EH (cell line): ENCODE results near the gene P4HB.
A peak's percentile ranks its signal among the peaks of the same experiment; 100 is the strongest.

Source experiments
- DNase-seq: peaks from one replicate; pipeline ENCODE4 v3.0.0-alpha.2; 2015; ENCODE audit warnings: low read depth

Gene P4HB

GRCh38 chr17:81898029-81898866 is 37.9 kb upstream of the P4HB start:
- DNase-seq, result peak; percentile 94

GRCh38 chr17:81895400-81895799 is 35.1 kb upstream of the P4HB start:
- DNase-seq, result no peak

DNA sequence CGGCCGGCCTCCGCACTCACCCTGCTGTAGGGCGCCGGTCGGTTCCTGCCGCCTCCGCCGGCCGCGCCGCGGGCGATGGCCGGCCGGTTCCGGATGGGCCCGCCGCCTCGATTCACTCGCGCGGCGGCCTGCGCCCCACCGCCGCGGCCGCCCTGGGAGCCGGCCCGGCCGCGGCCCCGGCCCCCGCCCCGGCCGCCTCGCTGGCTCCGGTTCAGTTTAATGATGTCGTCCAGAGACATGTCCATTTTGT is 30.9 kb upstream of the P4HB start:
- DNase-seq, result no peak

- peak; percentile 25 for DNase-seq
Observed at GRCh38 chr17:81890447-81891302, 30.3 kb upstream of the P4HB start.

- DNase-seq, result no peak
Observed at GRCh38 chr17:81889602-81890001, 29.3 kb upstream of the P4HB start.

- DNase-seq, result no peak
Observed at GRCh38 chr17:81888988-81889595, 28.8 kb upstream of the P4HB start.

- DNase-seq, result no peak
Observed at GRCh38 chr17:81888105-81888987, 28.0 kb upstream of the P4HB start.

DNA sequence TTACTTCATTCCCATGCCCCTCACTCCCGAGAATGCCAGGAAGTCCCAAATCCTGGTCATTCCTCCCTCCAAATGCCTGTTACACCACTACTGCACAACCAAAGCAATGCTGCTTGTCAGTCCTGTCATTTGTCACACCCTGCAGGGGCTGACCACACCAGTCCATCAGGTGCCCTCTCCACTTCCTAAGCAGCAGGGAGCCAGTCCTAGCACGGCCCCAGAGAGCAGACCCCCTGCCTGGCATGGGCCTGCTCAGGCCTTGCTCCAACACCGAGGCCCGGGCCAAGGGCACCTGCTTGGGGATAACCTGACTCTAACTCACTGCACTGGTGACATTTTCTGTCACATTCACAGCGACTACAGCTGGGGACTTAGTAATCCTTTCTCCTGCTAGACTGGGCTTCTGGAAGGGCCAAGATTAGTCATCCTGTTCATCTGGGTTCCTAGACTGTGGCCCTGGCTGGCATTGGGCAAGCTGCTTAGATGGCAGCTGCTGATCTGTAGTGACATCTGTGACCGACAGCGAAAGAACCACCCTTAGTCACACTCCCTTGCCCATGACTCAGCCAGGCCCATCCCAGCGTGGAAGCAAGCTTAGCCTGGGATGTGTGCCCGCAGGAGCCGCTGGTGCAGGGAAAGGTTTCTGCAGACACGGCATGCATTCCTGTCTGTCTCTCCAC is 25.7 kb upstream of the P4HB start:
- DNase-seq, result peak; percentile 70

GRCh38 chr17:81885454-81885853 is 25.1 kb upstream of the P4HB start:
- DNase-seq, result no peak

DNA sequence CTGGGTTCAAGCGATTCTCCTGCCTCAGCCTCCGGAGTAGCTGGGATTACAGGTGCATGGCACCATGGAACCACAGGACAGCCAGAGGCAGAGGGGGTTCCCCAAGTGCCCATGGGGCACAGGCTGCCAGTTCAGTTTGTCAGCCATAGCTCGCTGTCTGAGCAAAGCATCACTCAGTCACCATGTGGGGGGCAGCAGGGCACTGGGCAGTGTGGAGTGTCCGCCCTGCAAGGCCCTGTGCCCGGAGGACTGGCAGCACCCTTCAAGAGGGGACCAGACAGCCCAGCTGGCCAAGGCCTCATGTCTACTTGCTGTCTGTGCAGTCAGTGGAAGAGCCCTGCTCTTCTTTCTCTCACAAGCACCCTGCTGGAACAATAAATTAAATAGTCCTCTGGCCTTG is 24.6 kb upstream of the P4HB start:
- DNase-seq, result no peak

- DNase-seq, result no peak
Observed at GRCh38 chr17:81884520-81884919, 24.2 kb upstream of the P4HB start.

GRCh38 chr17:81879121-81879520 is 18.8 kb upstream of the P4HB start:
- no peak for DNase-seq

DNA sequence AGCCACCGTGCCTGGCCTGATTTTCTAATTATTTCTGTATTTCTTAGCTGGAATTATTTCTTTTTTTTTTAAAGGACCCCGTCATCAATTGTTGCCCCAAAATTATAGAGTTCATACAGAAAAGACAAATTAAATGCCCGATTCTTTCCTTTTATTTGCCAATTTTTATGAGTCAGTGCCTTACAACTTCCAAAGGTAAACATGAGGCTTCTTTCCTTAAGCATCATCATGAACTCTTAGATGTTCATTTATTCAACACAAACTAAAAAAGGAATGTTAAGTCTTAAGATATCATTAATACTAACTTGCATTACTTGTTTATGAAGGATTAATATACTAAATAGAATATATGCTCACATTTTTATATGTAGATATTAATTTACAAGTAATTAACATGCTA is 18.0 kb upstream of the P4HB start:
- no peak for DNase-seq

- DNase-seq, result no peak
Observed at GRCh38 chr17:81877569-81877968, 17.2 kb upstream of the P4HB start.

DNA sequence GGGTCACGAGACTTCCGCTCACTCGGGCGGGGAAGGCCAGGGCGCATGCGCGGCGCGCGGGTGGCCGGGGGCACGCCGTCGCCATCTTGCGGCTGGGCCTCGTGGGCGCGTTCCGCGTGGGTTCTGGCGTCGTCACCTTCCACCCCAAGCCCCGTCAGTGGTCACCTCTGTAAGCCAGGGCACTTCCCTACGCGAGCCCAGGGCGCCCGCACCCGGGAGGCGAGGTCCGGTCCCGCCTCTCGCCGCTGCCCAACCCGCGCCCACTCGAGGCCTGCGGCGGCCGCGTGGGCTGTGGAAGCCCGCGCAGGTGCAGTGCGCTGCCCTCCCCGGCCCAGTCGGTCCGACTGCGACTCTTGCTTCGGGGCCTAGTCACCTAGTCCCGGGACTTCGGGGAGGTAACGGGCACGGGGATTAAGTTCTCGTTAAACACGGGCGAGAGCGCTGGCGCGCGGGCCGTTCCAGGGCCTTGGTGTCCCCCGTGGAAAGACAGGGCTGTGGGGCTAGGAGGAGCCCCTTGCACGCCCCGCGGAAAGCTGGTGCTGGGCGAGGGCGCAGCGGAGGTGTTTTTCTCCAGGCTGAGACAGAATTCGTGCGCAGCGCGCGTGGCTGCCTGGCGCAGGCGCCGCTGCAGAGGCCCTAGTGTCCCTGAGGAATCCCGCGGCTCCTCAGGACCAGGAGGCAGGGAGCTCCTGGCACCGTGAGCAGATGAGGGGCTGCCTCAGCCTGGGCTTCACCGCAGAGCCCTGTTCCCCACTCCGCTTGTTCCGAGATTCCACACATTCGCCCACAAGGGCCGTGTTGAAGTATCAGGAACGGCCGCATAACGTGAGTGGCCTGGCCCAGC is 11.3 kb upstream of the P4HB start:
- DNase-seq, result peak; percentile 90

DNA sequence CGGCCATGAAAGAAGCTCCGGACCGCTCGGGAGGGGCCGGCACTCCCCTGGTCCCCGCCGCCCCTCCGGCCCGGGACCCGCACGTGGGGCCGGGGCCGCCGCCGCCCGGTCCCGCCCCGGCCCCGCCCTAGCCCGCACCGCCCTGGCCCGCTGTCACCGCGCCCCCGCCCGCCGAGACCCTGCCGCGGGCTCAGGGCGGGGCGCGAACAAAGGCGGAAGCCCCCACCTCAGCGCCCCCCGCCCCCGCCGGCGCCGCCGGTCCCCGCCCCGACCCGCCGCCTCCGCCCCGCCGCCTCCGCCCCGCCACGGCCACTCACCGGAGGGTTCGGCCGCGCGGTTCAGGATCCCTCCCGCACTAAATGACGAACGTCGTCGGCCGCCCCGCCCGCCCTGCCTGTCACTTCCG is 10.6 kb upstream of the P4HB start, which contains the start of gene ARHGDIA:
Gene ARHGDIA (minus strand): TSS at position 357 of the 406 bp plus-strand sequence. CDS start 1,407 bp downstream, outside the sequence.
- DNase-seq, result no peak

DNA sequence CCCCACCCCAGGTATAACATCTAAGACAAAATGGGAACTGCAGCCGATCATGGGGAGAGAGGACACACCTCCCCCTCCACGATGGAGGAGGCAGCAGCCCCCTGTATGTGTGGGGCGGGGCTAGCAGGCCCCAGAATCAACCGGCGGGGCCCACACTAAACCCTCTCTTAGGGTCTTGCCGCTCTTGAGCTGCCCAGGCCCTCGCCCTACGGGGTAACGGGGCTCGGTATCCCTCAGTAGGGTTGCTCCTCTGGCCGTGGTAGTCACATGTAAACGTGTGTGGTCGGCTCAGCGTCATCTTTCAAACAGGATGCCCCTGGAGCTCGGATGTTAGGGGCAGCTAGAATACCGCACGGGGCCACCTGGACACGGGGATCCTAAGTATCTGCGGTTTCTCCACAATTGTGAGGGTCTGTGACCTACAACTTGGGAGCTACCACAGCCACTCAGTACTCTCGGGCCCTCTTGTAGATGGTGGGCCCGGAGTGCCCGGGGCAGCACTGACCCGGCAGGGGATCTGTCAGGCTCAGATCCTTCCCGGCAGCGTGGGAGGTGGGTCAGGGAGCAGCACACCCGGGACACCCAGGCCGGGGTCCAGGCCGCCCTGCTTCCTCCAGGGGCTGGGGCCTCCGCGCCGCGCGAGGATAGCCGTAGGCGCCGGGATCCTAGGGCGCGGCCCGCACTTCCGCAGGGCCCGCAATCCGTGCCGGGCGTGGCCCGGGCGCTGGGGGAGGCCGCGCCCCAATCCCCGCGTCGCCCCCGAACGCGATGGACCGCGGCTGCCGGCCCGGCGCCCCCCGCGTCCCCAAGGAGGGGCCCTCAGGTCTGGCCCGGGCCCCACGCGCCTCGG is 10.0 kb upstream of the P4HB start:
- DNase-seq, result peak; percentile 63

GRCh38 chr17:81869221-81870130 is 9.1 kb upstream of the P4HB start:
- peak; percentile 49 for DNase-seq
